OCI-LY1 (cell line): ENCODE results near the gene FRY.

Experiments used
- H2AFZ ChIP-seq: fragments of 200-600 bp; sonication (generic), shearing (Covaris generic); 2 replicates; pipeline ENCODE4 v1.6.0; 2014; ENCODE audit warnings: antibody characterized with exemption, mild to moderate bottlenecking, low read length
- H3F3A ChIP-seq: fragments of 200-600 bp; sonication (generic), shearing (Covaris generic); 2 replicates; pipeline ENCODE4 v1.6.0; 2014; ENCODE audit warnings: mild to moderate bottlenecking, antibody characterized with exemption, low read length, moderate library complexity; ENCODE audit not compliant: insufficient read depth
- H3K27ac ChIP-seq: fragments of 200-600 bp; sonication (generic); 2 replicates; pipeline ENCODE4 v1.5.1; 2014; ENCODE audit warnings: low read length, mixed run types, mild to moderate bottlenecking, low read depth; ENCODE audit not compliant: poor library complexity, severe bottlenecking
- H3K27me3 ChIP-seq: fragments of 200-600 bp; sonication (generic); 2 replicates; pipeline ENCODE4 v1.6.0; 2014; ENCODE audit warnings: antibody characterized with exemption, mild to moderate bottlenecking, low read length, moderate library complexity; ENCODE audit not compliant: insufficient read depth
- H3K36me3 ChIP-seq: fragments of 200-600 bp; sonication (generic); 2 replicates; pipeline ENCODE4 v1.6.1; 2014; ENCODE audit warnings: mild to moderate bottlenecking, antibody characterized with exemption, low read length, moderate library complexity, mixed read lengths; ENCODE audit not compliant: insufficient read depth
- H3K4me1 ChIP-seq: fragments of 200-600 bp; sonication (generic); 2 replicates; pipeline ENCODE4 v1.5.1; 2014; ENCODE audit warnings: mild to moderate bottlenecking, low read length, moderate library complexity; ENCODE audit not compliant: insufficient read depth, severe bottlenecking
- H3K4me2 ChIP-seq: fragments of 200-600 bp; sonication (generic), shearing (Covaris generic); 2 replicates; pipeline ENCODE4 v1.6.1; 2014; ENCODE audit warnings: low read length
- H3K4me3 ChIP-seq: fragments of 200-600 bp; sonication (generic); 2 replicates; pipeline ENCODE4 v1.5.1; 2014; ENCODE audit warnings: low read length, low read depth, mild to moderate bottlenecking, mixed read lengths; ENCODE audit not compliant: poor library complexity, severe bottlenecking
- H3K79me2 ChIP-seq: fragments of 200-600 bp; shearing (Covaris generic); 2 replicates; pipeline ENCODE4 v1.6.1; 2016; ENCODE audit warnings: mixed run types, low read length, mixed read lengths; ENCODE audit not compliant: insufficient read depth
- H3K9ac ChIP-seq: fragments of 200-600 bp; sonication (generic), shearing (Covaris generic); 2 replicates; pipeline ENCODE4 v1.6.1; 2014; ENCODE audit warnings: mild to moderate bottlenecking, low read length, mixed read lengths
- H3K9me2 ChIP-seq: fragments of 200-600 bp; sonication (generic), shearing (Covaris generic); 2 replicates; pipeline ENCODE4 v1.6.1; 2014; ENCODE audit warnings: low read depth, mild to moderate bottlenecking, low read length, mixed read lengths
- H3K9me3 ChIP-seq: fragments of 200-600 bp; shearing (Covaris generic); 2 replicates; pipeline ENCODE4 v1.6.1; 2014; ENCODE audit warnings: low read length, mixed read lengths
- H4K20me1 ChIP-seq: fragments of 200-600 bp; sonication (generic), shearing (Covaris generic); 2 replicates; pipeline ENCODE4 v1.6.0; 2016; ENCODE audit warnings: mild to moderate bottlenecking, low read length; ENCODE audit not compliant: insufficient read depth
- EZH2 ChIP-seq: fragments of 200-600 bp; sonication (generic), shearing (Covaris generic); IDR thresholded peaks from 2 replicates; pipeline ENCODE4 v1.8.0; 2017; ENCODE audit warnings: borderline replicate concordance, mixed run types, mild to moderate bottlenecking, antibody characterized with exemption, low read length, moderate library complexity, mixed read lengths
- TF ChIP-seq, protein P1 (sequence below): fragments of 200-600 bp; sonication (generic), shearing (Covaris generic); IDR thresholded peaks from 2 replicates; pipeline ENCODE4 v1.5.1; 2017; ENCODE audit warnings: mild to moderate bottlenecking, antibody characterized with exemption, low read length, moderate library complexity, mixed read lengths

Gene FRY

DNA sequence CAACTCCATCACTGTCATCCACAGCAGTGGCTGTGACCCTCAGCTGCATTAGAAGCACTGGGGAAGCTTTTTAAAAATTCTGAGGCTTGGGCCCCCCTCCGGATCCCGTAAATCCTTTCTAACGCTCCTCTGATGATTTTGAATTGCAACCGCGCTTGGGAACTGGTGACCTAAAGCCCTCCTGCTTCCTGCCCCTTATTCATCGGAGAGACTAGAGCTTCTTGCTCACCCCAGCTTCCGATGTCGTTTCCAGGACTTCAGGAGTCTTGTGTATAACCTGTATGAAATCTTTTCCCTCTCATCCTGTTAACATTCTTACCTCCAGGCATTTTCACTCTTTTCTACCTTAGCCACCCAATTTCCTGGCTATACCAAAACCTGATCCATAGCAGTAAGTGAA is 268.8 kb downstream of the FRY start:
- H3K9ac ChIP-seq, result no peak overlapping the region
- H3K4me1 ChIP-seq, result no peaks in the 10 kb centered on the region
- TF ChIP-seq, protein P1, sequence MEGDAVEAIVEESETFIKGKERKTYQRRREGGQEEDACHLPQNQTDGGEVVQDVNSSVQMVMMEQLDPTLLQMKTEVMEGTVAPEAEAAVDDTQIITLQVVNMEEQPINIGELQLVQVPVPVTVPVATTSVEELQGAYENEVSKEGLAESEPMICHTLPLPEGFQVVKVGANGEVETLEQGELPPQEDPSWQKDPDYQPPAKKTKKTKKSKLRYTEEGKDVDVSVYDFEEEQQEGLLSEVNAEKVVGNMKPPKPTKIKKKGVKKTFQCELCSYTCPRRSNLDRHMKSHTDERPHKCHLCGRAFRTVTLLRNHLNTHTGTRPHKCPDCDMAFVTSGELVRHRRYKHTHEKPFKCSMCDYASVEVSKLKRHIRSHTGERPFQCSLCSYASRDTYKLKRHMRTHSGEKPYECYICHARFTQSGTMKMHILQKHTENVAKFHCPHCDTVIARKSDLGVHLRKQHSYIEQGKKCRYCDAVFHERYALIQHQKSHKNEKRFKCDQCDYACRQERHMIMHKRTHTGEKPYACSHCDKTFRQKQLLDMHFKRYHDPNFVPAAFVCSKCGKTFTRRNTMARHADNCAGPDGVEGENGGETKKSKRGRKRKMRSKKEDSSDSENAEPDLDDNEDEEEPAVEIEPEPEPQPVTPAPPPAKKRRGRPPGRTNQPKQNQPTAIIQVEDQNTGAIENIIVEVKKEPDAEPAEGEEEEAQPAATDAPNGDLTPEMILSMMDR, result no peak
- no peak for TF ChIP-seq EZH2
- H3K9me3 ChIP-seq, result no peaks in the 10 kb centered on the region
- H3K27ac ChIP-seq, result no peak overlapping the region
- H3K27me3 ChIP-seq, result no peaks in the 10 kb centered on the region
- no peaks in the 10 kb centered on the region for H3F3A ChIP-seq
- no peaks in the 10 kb centered on the region for H4K20me1 ChIP-seq
- H2AFZ ChIP-seq, result no peak overlapping the region
- H3K36me3 ChIP-seq, result no peaks in the 10 kb centered on the region
- no peaks in the 10 kb centered on the region for H3K79me2 ChIP-seq
- H3K4me3 ChIP-seq, result no peak overlapping the region
- H3K9me2 ChIP-seq, result no peaks in the 10 kb centered on the region
- no peak overlapping the region for H3K4me2 ChIP-seq

DNA sequence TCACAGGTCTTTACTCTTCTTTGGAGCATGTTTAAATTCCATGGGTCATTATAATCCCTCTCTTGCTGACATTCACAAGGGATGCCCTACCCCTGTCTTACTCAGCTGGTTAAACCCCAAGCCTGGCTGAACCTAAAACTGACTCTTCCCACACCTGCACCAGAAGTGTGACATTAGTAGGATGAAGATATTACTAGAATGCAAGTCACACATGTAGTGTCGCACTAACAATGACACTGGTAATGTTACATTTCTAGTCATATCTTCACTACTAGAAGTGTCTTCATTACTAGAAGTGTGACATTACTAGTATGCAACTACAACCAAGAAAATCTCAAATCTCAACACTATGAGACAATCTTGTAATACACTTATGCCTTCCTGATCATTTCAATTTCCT is 269.3 kb downstream of the FRY start:
- Histone ChIP-seq H3K9ac (no peak overlapping the region), H4K20me1 (no peaks in the 10 kb centered on the region), H3F3A (no peaks in the 10 kb centered on the region), H3K79me2 (no peaks in the 10 kb centered on the region), H2AFZ (no peak overlapping the region), H3K9me3 (no peaks in the 10 kb centered on the region), H3K27me3 (no peaks in the 10 kb centered on the region), H3K27ac (no peak overlapping the region), H3K4me2 (no peak overlapping the region), H3K36me3 (no peaks in the 10 kb centered on the region), H3K9me2 (no peaks in the 10 kb centered on the region), H3K4me1 (no peaks in the 10 kb centered on the region), H3K4me3 (no peak overlapping the region)
- TF ChIP-seq, protein P1, result no peak
- TF ChIP-seq EZH2, result no peak

DNA sequence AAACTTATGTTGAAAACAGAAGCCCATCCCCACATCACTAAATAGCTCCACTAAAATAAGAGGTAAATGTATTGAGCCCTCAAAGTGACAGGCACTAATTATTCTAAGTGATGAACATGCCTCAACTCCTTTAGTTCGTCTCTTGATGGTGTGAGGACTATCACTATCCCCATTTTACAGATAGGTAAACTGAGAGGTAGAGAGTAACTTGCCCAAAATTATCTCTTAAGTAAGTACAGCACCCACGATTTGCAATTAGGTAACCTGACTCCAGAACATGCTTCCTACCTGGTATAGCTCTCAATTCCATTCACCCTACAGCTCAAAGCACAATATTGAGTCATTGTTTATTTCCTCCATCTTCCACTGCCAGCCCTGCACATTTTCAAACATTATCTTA is 270.9 kb downstream of the FRY start:
- Histone ChIP-seq H3K9ac (no peak overlapping the region), H3K4me1 (no peaks in the 10 kb centered on the region), H3K36me3 (no peaks in the 10 kb centered on the region), H3K4me3 (no peak overlapping the region), H3K79me2 (no peaks in the 10 kb centered on the region), H3K27me3 (no peaks in the 10 kb centered on the region), H3K9me3 (no peaks in the 10 kb centered on the region), H3K9me2 (no peaks in the 10 kb centered on the region), H3F3A (no peaks in the 10 kb centered on the region), H2AFZ (no peak overlapping the region), H3K4me2 (no peak overlapping the region), H4K20me1 (no peaks in the 10 kb centered on the region), H3K27ac (no peak overlapping the region)
- no peak for TF ChIP-seq EZH2
- TF ChIP-seq, protein P1, result no peak
